ENCODE measurements around the gene SEMA3E.
A peak's percentile ranks its signal among the peaks of the same experiment; 100 is the strongest.

SEMA3E gene

DNA sequence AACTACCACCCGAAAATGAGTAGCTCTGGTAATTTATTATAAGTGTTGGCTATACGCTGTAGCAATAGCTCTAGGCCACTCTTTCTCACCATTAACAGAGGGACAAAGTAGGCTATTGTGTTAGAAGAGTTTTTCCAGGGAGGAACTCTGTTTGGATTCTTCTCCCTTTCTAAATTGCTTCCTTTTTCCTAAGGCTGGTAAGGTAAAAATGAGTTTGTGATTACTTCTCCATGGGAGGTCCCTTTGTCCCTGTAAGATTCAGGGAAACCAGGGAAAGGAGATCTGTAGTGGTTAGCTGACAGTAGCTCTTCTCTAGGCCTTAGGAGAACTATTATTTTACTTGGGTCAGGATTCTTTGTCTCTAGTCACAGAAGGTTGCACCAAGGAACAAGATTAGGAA is 23.2 kb upstream of the SEMA3E start:
- no peak for DNase-seq
- Histone ChIP-seq H3K9me3 (no peaks in the 10 kb centered on the region), H3K4me1 (no peaks in the 10 kb centered on the region), H3K4me3 (ENCODE audit: low read depth, low read length) (no peak overlapping the region), H3K36me3 (no peaks in the 10 kb centered on the region), H3K27me3 (no peaks in the 10 kb centered on the region)
- TF ChIP-seq, protein P1, sequence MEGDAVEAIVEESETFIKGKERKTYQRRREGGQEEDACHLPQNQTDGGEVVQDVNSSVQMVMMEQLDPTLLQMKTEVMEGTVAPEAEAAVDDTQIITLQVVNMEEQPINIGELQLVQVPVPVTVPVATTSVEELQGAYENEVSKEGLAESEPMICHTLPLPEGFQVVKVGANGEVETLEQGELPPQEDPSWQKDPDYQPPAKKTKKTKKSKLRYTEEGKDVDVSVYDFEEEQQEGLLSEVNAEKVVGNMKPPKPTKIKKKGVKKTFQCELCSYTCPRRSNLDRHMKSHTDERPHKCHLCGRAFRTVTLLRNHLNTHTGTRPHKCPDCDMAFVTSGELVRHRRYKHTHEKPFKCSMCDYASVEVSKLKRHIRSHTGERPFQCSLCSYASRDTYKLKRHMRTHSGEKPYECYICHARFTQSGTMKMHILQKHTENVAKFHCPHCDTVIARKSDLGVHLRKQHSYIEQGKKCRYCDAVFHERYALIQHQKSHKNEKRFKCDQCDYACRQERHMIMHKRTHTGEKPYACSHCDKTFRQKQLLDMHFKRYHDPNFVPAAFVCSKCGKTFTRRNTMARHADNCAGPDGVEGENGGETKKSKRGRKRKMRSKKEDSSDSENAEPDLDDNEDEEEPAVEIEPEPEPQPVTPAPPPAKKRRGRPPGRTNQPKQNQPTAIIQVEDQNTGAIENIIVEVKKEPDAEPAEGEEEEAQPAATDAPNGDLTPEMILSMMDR (IDR thresholded peaks at IDR 0.05; ENCODE audit: low read depth, low read length), result no peak

DNA sequence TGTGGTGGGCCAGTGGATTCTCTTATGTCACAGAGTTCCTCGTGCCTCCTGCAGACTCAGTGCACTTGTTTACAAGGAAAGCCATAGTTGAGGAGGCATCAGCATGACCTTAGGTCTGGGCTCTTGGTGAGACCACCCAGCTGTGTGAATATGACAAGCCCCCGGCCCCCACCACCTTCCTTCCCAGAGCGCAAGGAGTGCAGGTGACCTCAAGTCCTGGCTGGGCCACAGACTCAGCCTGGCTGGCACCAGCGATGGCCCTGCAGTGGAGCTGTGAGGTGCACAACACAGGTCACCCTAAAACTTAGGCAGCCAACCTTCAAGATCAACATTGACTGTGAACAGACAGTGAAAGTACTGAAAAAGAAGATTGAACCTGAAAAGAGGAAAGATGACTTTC is 14.2 kb upstream of the SEMA3E start:
- TF ChIP-seq, protein P1 (IDR thresholded peaks at IDR 0.05; ENCODE audit: low read depth, low read length), result no peak
- H3K4me1 ChIP-seq, result peaks cover 6% of the 10 kb centered on the region
- no peak overlapping the region for H3K4me3 ChIP-seq (ENCODE audit: low read depth, low read length)
- DNase-seq, result no peak
- no peaks in the 10 kb centered on the region for H3K27me3 ChIP-seq
- H3K36me3 ChIP-seq, result no peaks in the 10 kb centered on the region
- H3K9me3 ChIP-seq, result no peaks in the 10 kb centered on the region

DNA sequence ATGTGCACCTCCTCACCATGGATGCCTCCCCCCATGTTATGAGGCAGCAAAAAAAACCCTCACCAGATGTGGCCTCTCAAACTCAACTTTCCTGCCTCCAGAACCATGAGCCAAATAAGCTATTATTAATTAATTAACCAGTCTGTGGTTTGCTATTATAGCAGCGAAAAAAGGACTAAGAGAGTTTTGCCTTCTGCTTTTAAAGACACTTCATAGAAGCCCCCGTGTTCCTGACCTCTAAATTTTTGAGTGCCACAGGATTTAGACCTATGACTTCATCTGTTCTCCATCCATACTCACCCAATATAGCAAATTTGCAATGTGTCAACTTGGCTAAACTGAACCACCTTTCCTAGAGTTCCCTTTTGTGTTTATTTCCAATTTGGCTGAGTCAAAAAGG is 9.2 kb upstream of the SEMA3E start:
- Histone ChIP-seq H3K27me3 (no peaks in the 10 kb centered on the region), H3K4me1 (no peaks in the 10 kb centered on the region), H3K36me3 (no peaks in the 10 kb centered on the region), H3K9me3 (no peaks in the 10 kb centered on the region), H3K4me3 (ENCODE audit: low read depth, low read length) (no peak overlapping the region)
- TF ChIP-seq, protein P1 (IDR thresholded peaks at IDR 0.05; ENCODE audit: low read depth, low read length), result no peak
- DNase-seq, result no peak

DNA sequence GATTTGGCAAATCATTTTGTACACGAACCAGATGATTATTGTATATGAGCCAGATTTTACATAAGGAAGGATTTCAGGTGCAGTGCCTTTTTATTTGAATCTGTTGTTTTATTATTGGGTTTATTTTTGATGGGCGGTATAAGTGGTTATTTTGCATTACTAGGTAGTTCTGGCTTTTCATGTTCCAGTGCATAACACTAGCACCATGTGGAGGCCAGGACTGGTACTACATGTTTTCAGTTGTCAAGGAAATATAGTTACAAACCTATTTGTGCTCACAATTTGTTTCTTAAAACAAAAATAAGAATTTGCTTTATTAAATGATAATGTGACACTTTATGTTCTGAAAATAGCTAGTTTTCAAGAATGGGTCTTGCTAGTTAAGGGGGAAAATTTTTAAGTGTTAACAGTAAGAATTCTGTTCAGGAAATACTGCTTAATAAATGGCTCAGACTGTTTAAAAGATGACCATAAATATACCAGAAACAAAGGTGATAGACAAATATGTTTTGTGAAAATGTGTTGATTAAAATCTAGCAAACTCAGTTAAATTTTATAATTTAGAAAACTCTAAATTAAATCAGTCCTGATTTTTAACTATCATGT is 7.1 kb upstream of the SEMA3E start:
- no peaks in the 10 kb centered on the region for H3K36me3 ChIP-seq
- DNase-seq, result peak; percentile 54
- TF ChIP-seq, protein P1 (IDR thresholded peaks at IDR 0.05; ENCODE audit: low read depth, low read length), result peak; percentile 98
- H3K9me3 ChIP-seq, result no peaks in the 10 kb centered on the region
- no peaks in the 10 kb centered on the region for H3K27me3 ChIP-seq
- H3K4me1 ChIP-seq, result no peaks in the 10 kb centered on the region
- H3K4me3 ChIP-seq (ENCODE audit: low read depth, low read length), result no peak overlapping the region

DNA sequence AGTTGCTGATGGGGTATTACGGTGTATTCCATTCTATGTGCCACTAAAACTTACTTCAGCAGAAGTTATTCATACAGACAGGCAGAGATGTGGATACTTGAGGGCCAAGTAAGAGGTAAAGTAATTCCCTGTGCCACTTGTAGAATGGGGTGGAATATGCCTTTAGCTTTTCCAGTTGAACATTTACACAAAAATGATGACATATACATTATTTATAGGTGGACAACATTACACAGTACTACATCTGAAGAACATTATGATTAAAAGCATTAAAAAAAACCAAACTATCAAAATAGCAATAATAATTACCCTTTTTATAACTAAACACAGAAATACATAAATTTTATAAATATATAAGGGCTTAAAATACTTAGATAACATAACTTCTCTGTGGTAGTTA is 3.5 kb upstream of the SEMA3E start:
- Histone ChIP-seq H3K4me3 (ENCODE audit: low read depth, low read length) (no peak overlapping the region), H3K4me1 (peaks cover 3% of the 10 kb centered on the region; the same call in 1 of the 2 replicates), H3K27me3 (no peaks in the 10 kb centered on the region), H3K9me3 (no peaks in the 10 kb centered on the region), H3K36me3 (no peaks in the 10 kb centered on the region)
- DNase-seq, result no peak
- TF ChIP-seq, protein P1 (IDR thresholded peaks at IDR 0.05; ENCODE audit: low read depth, low read length), result no peak

DNA sequence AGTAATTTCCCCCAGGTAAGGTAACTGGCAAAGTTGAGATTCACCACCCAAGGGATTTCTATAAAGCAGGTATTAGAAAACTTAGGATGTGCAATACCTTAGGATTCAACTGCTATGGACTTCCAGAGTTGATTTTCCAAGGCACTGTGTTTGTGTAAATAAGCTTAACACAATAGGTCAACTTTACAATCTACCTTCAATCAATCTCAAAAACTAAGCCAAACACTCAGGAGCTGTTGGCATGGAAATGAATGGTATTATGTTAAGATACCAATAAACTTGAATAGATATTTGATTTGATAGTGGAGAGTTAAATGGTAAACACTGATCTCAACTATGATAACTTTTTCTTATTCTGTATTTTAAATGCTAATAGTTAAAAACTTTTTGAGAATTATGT is 762 bp upstream of the SEMA3E start:
- Histone ChIP-seq H3K4me1 (peaks cover 12% of the 10 kb centered on the region), H3K27me3 (no peaks in the 10 kb centered on the region), H3K36me3 (no peaks in the 10 kb centered on the region), H3K4me3 (ENCODE audit: low read depth, low read length) (no peak overlapping the region), H3K9me3 (no peaks in the 10 kb centered on the region)
- no peak for DNase-seq
- TF ChIP-seq, protein P1 (IDR thresholded peaks at IDR 0.05; ENCODE audit: low read depth, low read length), result no peak

All from BE2C (cell line).